GM21528 (cell line): ENCODE data around the gene RAI14.
"Not testable (repeated sequence)": the region's sequence is repeated elsewhere in the genome, so short reads cannot be mapped to it uniquely, and the experiment has no call there.

Experiments
- ATAC-seq: cut with Tn5 transposase; IDR thresholded peaks from one replicate; pipeline ENCODE4 v1.9.1; 2021; ENCODE audit warnings: mild to moderate bottlenecking, moderate library complexity; ENCODE audit not compliant: unreplicated experiment, low FRiP score

Gene RAI14

GRCh38 chr5:34758514-34758913, 102.4 kb downstream of the RAI14 start:
- no peak for ATAC-seq

GRCh38 chr5:34759213-34759612, 103.1 kb downstream of the RAI14 start:
- ATAC-seq: not testable (repeated sequence)

GRCh38 chr5:34765662-34766061, 109.5 kb downstream of the RAI14 start:
- no peak for ATAC-seq

- ATAC-seq: no peak
Observed at GRCh38 chr5:34767180-34767579, 111.1 kb downstream of the RAI14 start.

- ATAC-seq: no peak
Observed at GRCh38 chr5:34770486-34770885, 114.4 kb downstream of the RAI14 start.

- no peak for ATAC-seq
Observed at GRCh38 chr5:34771076-34771475, 114.9 kb downstream of the RAI14 start.

GRCh38 chr5:34772267-34773098, 116.4 kb downstream of the RAI14 start:
- no peak for ATAC-seq

- ATAC-seq: no peak
Observed at GRCh38 chr5:34774139-34774538, 118.0 kb downstream of the RAI14 start.

- ATAC-seq: not testable (repeated sequence)
Observed at GRCh38 chr5:34774678-34775077, 118.5 kb downstream of the RAI14 start.

- no peak for ATAC-seq
Observed at GRCh38 chr5:34775886-34776285, 119.8 kb downstream of the RAI14 start.

- no peak for ATAC-seq
Observed at GRCh38 chr5:34778091-34778850, 122.1 kb downstream of the RAI14 start.

GRCh38 chr5:34783892-34784291, 127.8 kb downstream of the RAI14 start:
- not testable (repeated sequence) for ATAC-seq

GRCh38 chr5:34787035-34787434, 130.9 kb downstream of the RAI14 start:
- ATAC-seq: no peak

GRCh38 chr5:34789021-34789531, 132.9 kb downstream of the RAI14 start:
- ATAC-seq: no peak

GRCh38 chr5:34789639-34790038, 133.5 kb downstream of the RAI14 start:
- no peak for ATAC-seq

GRCh38 chr5:34790069-34790468, 133.9 kb downstream of the RAI14 start:
- no peak for ATAC-seq

- no peak for ATAC-seq
Observed at GRCh38 chr5:34791761-34792244, 135.7 kb downstream of the RAI14 start.

GRCh38 chr5:34802834-34803563, 146.9 kb downstream of the RAI14 start:
- no peak for ATAC-seq

- ATAC-seq: no peak
Observed at GRCh38 chr5:34803974-34804732, 148.0 kb downstream of the RAI14 start.

GRCh38 chr5:34804913-34805312, 148.8 kb downstream of the RAI14 start:
- no peak for ATAC-seq
